ENCODE data around the gene XYLT1.

- TF ChIP-seq CTCF (IDR thresholded peaks at IDR 0.05) (no peak), POLR2A (IDR thresholded peaks at IDR 0.05) (no peak)
These were observed 246.4 kb downstream of the XYLT1 start for GRCh38 chr16:17224350-17224749.
